Measurements from ENCODE around the gene YPEL2. TPM values are rescaled to one million over a fixed set of nuclear protein-coding genes. Genes with fewer than 3 reads are reported as not detected.

Gene YPEL2
- total and polyA plus RNA-seq, 2 donors (not counting 1 experiment from before 2014, with no cell fraction given): 20.7 to 51.8 TPM

GRCh38 chr17:59440757-59441463, 109.5 kb downstream of the YPEL2 start:
- no peak overlapping the region for H3K4me3 ChIP-seq (ENCODE audit: control extremely low read depth in 1 of 5, extremely low read depth in 1 of 5, insufficient read depth in 1 of 5, low read depth in 2 of 5, low read length in 4 of 5)
- intact Hi-C loops (cut with micrococcal nuclease): loop anchor here (1.0 to 10.0 kb wide), 4 partner anchors 78 to 226 kb away; partner anchors contain the start of gene SMG8
- no peak for TF ChIP-seq EZH2 (IDR thresholded peaks at IDR 0.05; ENCODE audit: borderline replicate concordance, insufficient read depth, low read depth, low read length, poor library complexity, severe bottlenecking)
- peak; percentile 84 for TF ChIP-seq CTCF (IDR thresholded peaks at IDR 0.05)
- POLR2A ChIA-PET: no interaction called here
- peak overlapping the region; percentile 9 for H3K4me2 ChIP-seq (replicated peaks; ENCODE audit: low read depth, low read length, poor library complexity, severe bottlenecking)
- 3% methylated on average over 8 of the region's 10 CpGs for WGBS (ENCODE audit: insufficient coverage)
- peak overlapping the region; percentile 13 for H2AFZ ChIP-seq (ENCODE audit: insufficient read depth, low read depth, low read length, poor library complexity, severe bottlenecking)
- peaks cover 37% of the 10 kb centered on the region for H3K4me1 Mint-ChIP-seq
- no peaks in the 10 kb centered on the region for H3K9me3 Mint-ChIP-seq (ENCODE audit: insufficient read depth)
- CTCF ChIA-PET: interaction anchor here (0.6 to 11.0 kb wide), 26 partner anchors 10 to 221 kb away, joined by 3 to 358 read pairs (median 4); partner anchors contain the start of genes GDPD1 and YPEL2
- ATAC-seq (ENCODE audit: low read depth): peak; percentile 86
- no peaks in the 10 kb centered on the region for H3K79me2 ChIP-seq (ENCODE audit: control insufficient read depth, insufficient read depth, low read length)
- no peaks in the 10 kb centered on the region for H3K36me3 ChIP-seq (replicated peaks in 1 of 2; ENCODE audit: control extremely low read depth in 1 of 2, control insufficient read depth in 1 of 2, extremely low read depth in 1 of 2, insufficient read depth in 2 of 2, low read length in 1 of 2)
- H3K27me3 ChIP-seq (replicated peaks in 1 of 4; ENCODE audit: control extremely low read depth in 1 of 4, control insufficient read depth in 3 of 4, insufficient read depth in 4 of 4, low read length in 3 of 4): no peaks in the 10 kb centered on the region
- H3K9ac ChIP-seq (ENCODE audit: low read length): no peak overlapping the region
- peaks cover 42 to 43% of the 10 kb centered on the region in 2 donors for H3K4me1 ChIP-seq (ENCODE audit: control insufficient read depth in 2 of 2, insufficient read depth in 2 of 2, low read length in 2 of 2)
- no peaks in the 10 kb centered on the region for H3K27me3 Mint-ChIP-seq
- H3K27ac ChIP-seq (ENCODE audit: low read length in 2 of 2): no peak overlapping the region
- H4K20me1 ChIP-seq (ENCODE audit: control insufficient read depth, insufficient read depth, low read length, poor library complexity, severe bottlenecking): no peaks in the 10 kb centered on the region
- DNase-seq: peak; percentile 89
- H3K9me3 ChIP-seq (ENCODE audit: control extremely low read depth in 1 of 3, control insufficient read depth in 2 of 3, insufficient read depth in 1 of 3, low read length in 2 of 3): no peaks in the 10 kb centered on the region
- H3K4me3 Mint-ChIP-seq: no peak overlapping the region
- H3K27ac Mint-ChIP-seq: no peak overlapping the region

Data from B cell (primary cell).